Measurements from ENCODE around the gene RYR3. TPM values are rescaled to one million over a fixed set of nuclear protein-coding genes. Genes with fewer than 3 reads are reported as not detected.

The RYR3 gene
- total RNA-seq, 1 donor from 2014 or later: 0.32 TPM

- Histone ChIP-seq H3K27ac (no peak overlapping the region), H3K4me1 (no peaks in the 10 kb centered on the region), H3K9me3 (no peaks in the 10 kb centered on the region), H3K27me3 (ENCODE audit: low read depth) (no peaks in the 10 kb centered on the region), H3K36me3 (no peaks in the 10 kb centered on the region), H3K4me3 (no peak overlapping the region)
- intact Hi-C loops (cut with DNase I): no loop called here
- DNase-seq: no peak
- no peak for ATAC-seq
- no peak for TF ChIP-seq CTCF (IDR thresholded peaks at IDR 0.05)
Observed at GRCh38 chr15:33580526-33580925, 269.8 kb downstream of the RYR3 start.

- H3K4me1 ChIP-seq: no peaks in the 10 kb centered on the region
- TF ChIP-seq CTCF (IDR thresholded peaks at IDR 0.05): no peak
- H3K27ac ChIP-seq: no peak overlapping the region
- no peaks in the 10 kb centered on the region for H3K36me3 ChIP-seq
- no peak overlapping the region for H3K4me3 ChIP-seq
- no peak for DNase-seq
- no peaks in the 10 kb centered on the region for H3K27me3 ChIP-seq (ENCODE audit: low read depth)
- intact Hi-C loops (cut with DNase I): no loop called here
- no peaks in the 10 kb centered on the region for H3K9me3 ChIP-seq
- ATAC-seq: peak; percentile 81 to 87
Observed at GRCh38 chr15:33581032-33581431, 270.3 kb downstream of the RYR3 start.

- no peak for ATAC-seq
- intact Hi-C loops (cut with DNase I): no loop called here
- no peaks in the 10 kb centered on the region for H3K4me1 ChIP-seq
- H3K9me3 ChIP-seq: no peaks in the 10 kb centered on the region
- no peaks in the 10 kb centered on the region for H3K27me3 ChIP-seq (ENCODE audit: low read depth)
- H3K36me3 ChIP-seq: no peaks in the 10 kb centered on the region
- no peak for DNase-seq
- H3K4me3 ChIP-seq: no peak overlapping the region
- no peak for TF ChIP-seq CTCF (IDR thresholded peaks at IDR 0.05)
- no peak overlapping the region for H3K27ac ChIP-seq
Observed at GRCh38 chr15:33584797-33585196, 274.0 kb downstream of the RYR3 start.

GRCh38 chr15:33586786-33587697 is 276.3 kb downstream of the RYR3 start:
- no peaks in the 10 kb centered on the region for H3K27me3 ChIP-seq (ENCODE audit: low read depth)
- intact Hi-C loops (cut with DNase I): no loop called here
- no peak overlapping the region for H3K27ac ChIP-seq
- DNase-seq: no peak
- no peaks in the 10 kb centered on the region for H3K36me3 ChIP-seq
- ATAC-seq: no peak
- no peak overlapping the region for H3K4me3 ChIP-seq
- H3K9me3 ChIP-seq: no peaks in the 10 kb centered on the region
- no peak for TF ChIP-seq CTCF (IDR thresholded peaks at IDR 0.05)
- H3K4me1 ChIP-seq: no peaks in the 10 kb centered on the region

DNA sequence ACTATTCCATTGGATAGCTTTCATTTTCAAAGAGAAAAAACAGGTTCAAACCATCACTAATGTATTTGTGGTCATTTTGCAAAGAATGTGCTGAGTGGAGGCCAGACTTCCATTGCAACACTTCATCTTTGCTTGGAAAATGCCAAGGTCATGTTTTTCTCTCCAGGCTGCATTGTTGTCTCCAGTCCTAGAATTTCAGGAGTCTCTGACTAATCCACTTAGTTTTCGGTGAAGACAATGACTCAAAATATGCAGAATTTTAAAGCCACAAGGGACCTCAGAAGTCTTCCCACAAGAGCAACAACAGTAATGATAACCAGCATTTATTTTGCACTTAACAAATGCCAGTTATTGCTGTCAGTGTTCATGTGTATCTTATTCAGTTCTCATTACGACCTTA is 277.0 kb downstream of the RYR3 start:
- Histone ChIP-seq H3K4me1 (no peaks in the 10 kb centered on the region), H3K9me3 (no peaks in the 10 kb centered on the region), H3K4me3 (no peak overlapping the region), H3K27ac (no peak overlapping the region), H3K27me3 (ENCODE audit: low read depth) (no peaks in the 10 kb centered on the region), H3K36me3 (no peaks in the 10 kb centered on the region)
- no peak for DNase-seq
- peak in 1 of 2 donors; percentile 21 for ATAC-seq
- no peak for TF ChIP-seq CTCF (IDR thresholded peaks at IDR 0.05)
- intact Hi-C loops (cut with DNase I): no loop called here
